Ectodermal cell (in vitro differentiated cells): ENCODE measurements around the gene SORCS2.

Experiments used
- H3K27ac ChIP-seq: 2 replicates; pipeline ENCODE4 v1.7.0; 2013; ENCODE audit warnings: mild to moderate bottlenecking, low read depth, low read length; ENCODE audit not compliant: insufficient read depth, poor library complexity, severe bottlenecking
- H3K27me3 ChIP-seq: 2 replicates; pipeline ENCODE4 v1.7.0; 2013; ENCODE audit warnings: mild to moderate bottlenecking, low read length; ENCODE audit not compliant: insufficient read depth, control insufficient read depth, poor library complexity, severe bottlenecking
- H3K36me3 ChIP-seq: one replicate; pipeline ENCODE4 v1.7.0; 2013; ENCODE audit warnings: low read length; ENCODE audit not compliant: control insufficient read depth, insufficient read depth
- H3K4me1 ChIP-seq: one replicate; pipeline ENCODE4 v1.7.0; 2013; ENCODE audit warnings: low read length; ENCODE audit not compliant: control insufficient read depth, insufficient read depth
- H3K4me3 ChIP-seq: 2 replicates; pipeline ENCODE4 v1.7.0; 2013; ENCODE audit warnings: low read depth, low read length, control low read depth; ENCODE audit not compliant: insufficient read depth
- H3K9me3 ChIP-seq: 2 replicates; pipeline ENCODE4 v1.7.0; 2013; ENCODE audit warnings: mild to moderate bottlenecking, low read length, moderate library complexity; ENCODE audit not compliant: control insufficient read depth
- WGBS, 2 experiments: methylation state at CpG; one replicate each; pipeline ENCODE4 v1.1.7; 2013; ENCODE audit warnings: missing lambda C conversion rate in 2 of 2; 5-methylcytosine and 5-hydroxymethylcytosine counted together

Gene SORCS2

DNA sequence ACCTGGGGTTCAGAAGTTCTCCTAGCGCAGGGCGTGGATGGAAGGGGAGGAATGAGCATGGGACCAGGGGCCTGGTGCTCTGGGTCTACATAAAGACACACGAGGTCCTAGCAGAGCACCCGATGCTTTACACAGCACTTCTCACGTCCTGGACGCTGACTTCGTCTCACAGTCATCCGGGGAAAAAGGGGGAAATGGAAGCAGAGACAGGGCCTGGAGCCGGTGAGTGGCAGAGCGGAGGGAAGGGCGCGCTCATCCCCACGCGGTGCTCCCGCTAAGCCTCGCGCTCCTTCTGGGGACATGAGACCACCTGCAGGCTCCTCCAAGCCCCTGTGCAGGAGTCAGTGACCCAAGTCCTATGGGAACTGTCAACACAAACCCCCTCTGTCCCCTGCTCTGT lies 589.7 kb downstream of the SORCS2 start:
- Histone ChIP-seq H3K36me3 (no peaks in the 10 kb centered on the region), H3K9me3 (no peaks in the 10 kb centered on the region), H3K4me1 (peaks cover 5% of the 10 kb centered on the region), H3K27me3 (no peaks in the 10 kb centered on the region), H3K27ac (no peak overlapping the region), H3K4me3 (no peak overlapping the region)
- WGBS, 2 experiments, result 89% methylated on average over 17 of the region's 17 CpGs

DNA sequence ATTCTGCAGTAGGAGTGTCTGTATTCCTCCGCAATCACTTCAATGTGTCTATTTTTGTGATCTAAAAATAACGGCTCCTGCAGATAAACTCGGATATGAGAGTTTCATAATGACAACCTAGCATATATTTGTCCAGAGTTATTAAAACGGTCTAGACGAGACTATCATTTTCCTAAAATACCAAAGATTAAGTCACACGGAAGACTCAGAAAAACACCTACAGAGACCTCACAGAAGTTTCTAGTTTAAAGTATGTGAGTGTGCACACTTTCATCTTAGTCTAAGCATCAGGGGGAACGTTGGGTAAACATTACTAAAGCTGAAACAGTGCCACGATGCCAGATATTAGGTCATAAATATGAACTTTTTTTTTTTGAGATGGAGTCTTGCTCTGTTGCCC lies 590.4 kb downstream of the SORCS2 start:
- H3K9me3 ChIP-seq, result no peaks in the 10 kb centered on the region
- no peak overlapping the region for H3K27ac ChIP-seq
- no peak overlapping the region for H3K4me3 ChIP-seq
- 95 to 97% methylated on average over 7 to 8 of the region's 8 CpGs for WGBS, 2 experiments
- H3K27me3 ChIP-seq, result no peaks in the 10 kb centered on the region
- peaks cover 5% of the 10 kb centered on the region for H3K4me1 ChIP-seq
- no peaks in the 10 kb centered on the region for H3K36me3 ChIP-seq

DNA sequence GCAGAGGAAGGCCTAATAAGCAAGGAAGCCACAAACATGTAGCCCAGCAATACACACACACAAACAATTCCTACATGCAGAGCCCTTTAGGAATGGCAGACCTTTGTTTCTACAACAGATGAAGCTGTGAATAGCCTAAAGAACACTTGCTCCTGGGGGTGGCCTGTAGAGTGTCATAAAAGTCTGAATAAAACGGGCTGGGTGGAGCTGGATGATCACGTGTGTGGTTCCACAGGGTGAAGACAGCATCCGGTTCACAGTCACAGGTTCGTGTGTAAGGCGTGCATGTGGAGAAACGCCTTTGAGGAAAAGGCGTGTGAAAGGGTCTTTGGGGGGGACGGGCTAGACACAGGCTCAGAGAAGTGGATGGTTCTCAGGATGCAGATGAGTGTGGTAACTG lies 591.2 kb downstream of the SORCS2 start:
- no peaks in the 10 kb centered on the region for H3K27me3 ChIP-seq
- peaks cover 5% of the 10 kb centered on the region for H3K4me1 ChIP-seq
- WGBS, 2 experiments, result 93 to 96% methylated on average over 8 of the region's 8 CpGs
- no peaks in the 10 kb centered on the region for H3K36me3 ChIP-seq
- H3K27ac ChIP-seq, result no peak overlapping the region
- no peaks in the 10 kb centered on the region for H3K9me3 ChIP-seq
- H3K4me3 ChIP-seq, result no peak overlapping the region

DNA sequence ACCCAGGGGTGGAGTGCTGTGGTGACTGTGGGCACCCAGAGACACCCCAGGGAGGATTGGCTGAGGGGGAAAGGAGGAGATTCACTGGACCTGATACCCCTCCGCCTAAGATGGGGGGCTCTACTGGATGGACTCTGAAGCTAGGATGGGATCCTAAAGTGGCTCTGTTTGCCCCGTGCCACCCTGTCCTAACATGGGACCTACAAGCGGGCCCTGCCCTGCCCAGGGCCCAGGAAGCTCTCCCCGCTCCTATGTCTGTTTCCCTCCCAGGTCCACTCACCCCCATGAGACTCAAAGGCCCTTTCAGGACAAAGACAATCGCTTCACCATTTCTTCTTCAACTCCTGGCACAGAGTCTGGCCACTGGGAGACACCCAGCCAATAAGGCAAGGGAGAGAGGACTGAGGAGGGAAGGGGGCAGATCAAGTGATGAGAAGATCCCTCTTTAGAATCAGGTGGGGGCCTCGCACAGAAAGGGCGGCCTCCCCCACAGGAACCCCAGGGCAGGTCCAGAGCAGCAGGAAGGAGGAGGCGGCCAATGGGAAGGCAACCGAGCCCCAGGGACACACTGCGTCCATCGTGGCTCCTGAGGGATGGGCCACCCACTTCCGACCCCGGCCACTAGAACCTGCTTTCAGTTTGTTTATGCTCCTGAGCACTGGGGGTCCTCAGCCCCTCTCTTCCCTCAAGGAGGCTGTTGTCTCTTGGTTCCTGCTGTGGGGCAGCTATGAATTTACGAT lies 592.0 kb downstream of the SORCS2 start:
- no peaks in the 10 kb centered on the region for H3K9me3 ChIP-seq
- H3K4me1 ChIP-seq, result peaks cover 9% of the 10 kb centered on the region
- no peaks in the 10 kb centered on the region for H3K36me3 ChIP-seq
- 88 to 89% methylated on average over 14 of the region's 14 CpGs for WGBS, 2 experiments
- no peak overlapping the region for H3K27ac ChIP-seq
- no peak overlapping the region for H3K4me3 ChIP-seq
- no peaks in the 10 kb centered on the region for H3K27me3 ChIP-seq

DNA sequence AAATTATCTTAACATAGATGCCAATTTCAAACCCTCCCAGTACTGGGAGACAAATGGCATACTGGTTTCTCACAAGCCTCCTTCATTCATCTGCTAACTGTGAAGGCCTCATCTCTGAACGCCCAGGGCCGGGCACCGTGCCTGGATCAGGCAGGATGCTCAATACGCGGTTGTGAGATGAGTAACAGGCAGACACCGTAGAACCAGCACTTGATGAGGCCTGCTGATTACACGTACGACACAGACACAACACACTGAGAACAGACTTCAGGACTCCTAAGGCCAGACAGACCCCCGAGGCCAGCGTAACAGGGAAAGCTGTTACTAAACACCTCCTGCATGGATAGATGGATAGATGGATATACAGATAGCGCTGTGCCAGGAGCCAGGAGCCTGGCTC lies 592.7 kb downstream of the SORCS2 start:
- H3K27me3 ChIP-seq, result no peaks in the 10 kb centered on the region
- no peaks in the 10 kb centered on the region for H3K9me3 ChIP-seq
- H3K27ac ChIP-seq, result no peak overlapping the region
- no peaks in the 10 kb centered on the region for H3K36me3 ChIP-seq
- no peak overlapping the region for H3K4me3 ChIP-seq
- 95 to 98% methylated on average over 11 of the region's 11 CpGs for WGBS, 2 experiments
- H3K4me1 ChIP-seq, result peaks cover 4% of the 10 kb centered on the region

DNA sequence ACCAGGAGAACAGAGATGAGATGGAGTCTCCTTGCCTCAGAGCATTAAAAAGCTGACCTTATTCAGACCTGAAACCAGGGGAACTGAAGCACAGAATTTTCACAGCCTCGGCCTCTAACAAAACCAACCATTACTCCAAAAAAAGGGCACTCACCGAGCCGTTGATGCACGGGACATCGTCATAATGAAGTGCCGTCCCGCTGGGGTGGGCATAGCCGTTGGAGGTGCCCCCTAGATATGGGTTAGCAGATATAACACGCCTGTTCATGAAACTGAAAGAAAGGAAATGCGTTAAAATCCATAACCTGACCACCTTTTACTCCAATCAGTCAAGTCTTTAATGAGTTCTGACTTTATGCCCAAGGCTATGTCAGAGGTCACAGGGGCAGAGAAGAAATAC lies 593.7 kb downstream of the SORCS2 start:
- Histone ChIP-seq H3K27me3 (no peaks in the 10 kb centered on the region), H3K4me3 (no peak overlapping the region), H3K27ac (no peak overlapping the region), H3K9me3 (no peaks in the 10 kb centered on the region), H3K4me1 (peaks cover 4% of the 10 kb centered on the region), H3K36me3 (no peaks in the 10 kb centered on the region)
- WGBS, 2 experiments, result 96 to 97% methylated on average over 10 of the region's 10 CpGs

DNA sequence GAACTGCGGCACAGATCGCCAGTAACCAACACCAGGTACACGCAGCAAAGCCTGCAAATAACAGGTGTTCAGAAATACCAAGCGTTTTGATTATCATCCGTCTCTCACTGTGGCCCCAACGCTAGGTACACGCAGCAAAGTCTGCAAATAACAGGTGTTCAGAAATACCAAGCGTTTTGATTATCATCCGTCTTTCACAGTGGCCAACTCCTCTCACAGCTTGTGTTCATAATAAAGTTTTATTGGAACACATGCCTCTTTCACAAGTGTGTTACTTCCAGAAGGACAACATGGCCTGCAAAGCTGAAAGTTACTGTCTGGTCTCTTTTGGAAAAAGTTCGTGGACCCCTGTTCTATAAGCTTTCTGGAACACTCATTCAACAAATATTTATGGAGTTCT lies 594.2 kb downstream of the SORCS2 start:
- Histone ChIP-seq H3K9me3 (no peaks in the 10 kb centered on the region), H3K4me1 (peaks cover 4% of the 10 kb centered on the region), H3K36me3 (no peaks in the 10 kb centered on the region), H3K4me3 (no peak overlapping the region), H3K27me3 (no peaks in the 10 kb centered on the region), H3K27ac (no peak overlapping the region)
- WGBS, 2 experiments, result 92% methylated on average over 10 of the region's 10 CpGs

DNA sequence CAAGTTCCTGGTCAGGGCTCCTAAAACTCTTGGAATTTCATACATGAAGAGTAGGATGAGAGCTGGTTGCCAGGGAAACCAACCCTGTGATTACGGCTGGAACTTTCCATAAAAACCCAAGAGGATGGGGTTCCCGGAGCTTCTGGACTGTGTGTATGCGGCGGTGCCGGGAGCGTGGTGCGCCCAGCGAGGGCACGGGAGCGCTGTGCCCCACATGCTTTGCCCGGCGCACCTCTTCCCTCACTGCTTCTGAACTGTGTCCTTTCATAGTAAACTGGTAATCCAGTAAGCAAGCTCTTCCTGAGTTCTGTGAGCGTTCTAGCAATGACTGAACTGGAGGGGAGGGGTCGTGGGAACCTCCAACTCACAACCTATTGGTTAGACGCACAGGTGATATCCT lies 594.7 kb downstream of the SORCS2 start:
- Histone ChIP-seq H3K36me3 (no peaks in the 10 kb centered on the region), H3K27me3 (no peaks in the 10 kb centered on the region), H3K4me1 (peaks cover 4% of the 10 kb centered on the region), H3K4me3 (no peak overlapping the region), H3K9me3 (no peaks in the 10 kb centered on the region), H3K27ac (no peak overlapping the region)
- 96 to 97% methylated on average over 15 of the region's 15 CpGs for WGBS, 2 experiments

DNA sequence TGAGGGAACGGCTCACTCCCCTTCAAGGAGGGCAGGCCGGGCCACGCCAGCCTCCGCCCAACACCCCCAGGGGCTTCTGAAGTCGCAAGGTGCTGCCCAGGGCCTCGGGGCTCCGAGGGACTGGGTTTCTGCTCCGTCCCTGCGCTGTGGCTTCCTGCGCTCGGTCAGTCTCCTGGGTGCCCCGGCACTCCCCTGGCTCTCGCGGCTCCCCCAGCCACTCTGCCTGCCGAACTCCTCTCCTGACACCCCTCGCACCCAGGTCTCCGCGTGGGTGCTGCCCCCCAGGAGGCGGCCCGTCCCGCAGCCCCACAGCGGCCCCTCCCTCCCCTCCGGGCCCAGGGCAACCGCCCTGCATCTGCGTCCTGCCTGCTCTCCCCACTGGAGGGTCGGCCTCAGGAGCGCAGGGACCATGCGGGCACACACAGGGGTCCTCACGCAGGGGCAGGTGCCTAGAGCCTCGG lies 595.4 kb downstream of the SORCS2 start:
- Histone ChIP-seq H3K4me1 (peaks cover 4% of the 10 kb centered on the region), H3K36me3 (no peaks in the 10 kb centered on the region), H3K4me3 (no peak overlapping the region), H3K27ac (no peak overlapping the region), H3K27me3 (no peaks in the 10 kb centered on the region), H3K9me3 (no peaks in the 10 kb centered on the region)
- WGBS, 2 experiments, result 94% methylated on average over 30 of the region's 30 CpGs

DNA sequence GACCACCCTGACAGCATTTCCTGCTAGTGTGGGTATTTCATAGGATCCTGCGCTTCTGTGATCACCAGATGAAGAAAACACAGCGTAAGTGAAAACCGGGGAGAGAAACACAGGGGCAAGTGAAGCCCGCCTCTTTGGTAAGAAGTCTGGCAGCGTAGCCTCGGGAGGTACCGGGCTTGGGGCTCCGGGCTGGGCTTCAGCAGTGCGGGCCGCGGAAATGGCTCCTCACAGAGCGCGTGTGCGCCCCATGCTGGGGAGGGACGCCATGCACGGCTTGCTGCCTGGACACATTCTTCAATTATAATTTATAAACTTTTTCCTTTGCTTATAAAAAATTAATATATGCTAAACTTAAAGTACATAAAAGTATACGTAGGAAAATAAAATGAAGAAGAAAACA lies 595.9 kb downstream of the SORCS2 start:
- Histone ChIP-seq H3K4me3 (no peak overlapping the region), H3K36me3 (no peaks in the 10 kb centered on the region)
- 93 to 94% methylated on average over 14 to 16 of the region's 17 CpGs for WGBS, 2 experiments

More for the DNA sequence above, 595.9 kb downstream of the SORCS2 start:
- no peaks in the 10 kb centered on the region for H3K9me3 ChIP-seq
- H3K27ac ChIP-seq, result no peak overlapping the region
- peaks cover 4% of the 10 kb centered on the region for H3K4me1 ChIP-seq
- no peaks in the 10 kb centered on the region for H3K27me3 ChIP-seq
